Left lobe of liver (tissue), 2 donors: Measurements from ENCODE around the gene CHSY1. TPM values are rescaled to one million over a fixed set of nuclear protein-coding genes. Genes with fewer than 3 reads are reported as not detected.

Experiments
- ATAC-seq: fragments of 200-7000 bp; cut with Tn5 transposase; one replicate; pipeline ENCODE4 v1.9.1; 2020; ENCODE audit warnings: mild to moderate bottlenecking, moderate library complexity
- DNase-seq: peaks from one replicate; pipeline ENCODE4 v3.0.0-alpha.2; 2020; ENCODE audit warnings: low spot score
- total RNA-seq: library from RNA; stranded (reverse); gene quantifications from one replicate; pipeline ENCODE4 v1.2.1, GENCODE V29; 2021
- donor health status: DM: no; HTN: no; CAD: no; lungs with moderate emphysema.
- donor health status: DM: no; HTN: yes; CAD: no.

The CHSY1 gene
- total RNA-seq, 1 donor from 2014 or later, result 6.3 TPM

DNA sequence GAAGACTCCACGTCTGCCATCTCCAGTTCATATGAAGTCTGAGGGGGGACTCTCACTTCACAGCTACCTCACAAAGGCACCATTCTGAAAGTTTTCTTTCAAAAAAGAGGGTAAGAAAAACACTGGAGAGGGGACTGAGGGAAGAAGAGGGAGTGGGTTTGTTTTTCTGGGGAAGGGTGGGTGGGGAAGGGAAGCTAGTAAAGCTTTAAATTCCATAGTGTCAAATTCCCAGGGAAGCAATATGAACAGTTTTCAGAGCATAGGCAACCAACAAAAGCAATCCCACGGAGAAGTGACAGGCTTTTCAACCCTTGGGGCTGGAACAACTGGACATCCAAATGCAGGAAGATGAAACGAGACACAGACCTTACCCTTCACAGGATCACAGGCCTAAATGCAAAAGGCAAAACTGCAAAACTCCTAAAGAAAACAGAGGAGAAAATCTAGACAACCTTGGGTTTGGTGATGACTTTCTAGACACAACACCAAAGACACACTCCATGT, 61.7 kb downstream of the CHSY1 start:
- no peak for DNase-seq
- ATAC-seq, result no peak

DNA sequence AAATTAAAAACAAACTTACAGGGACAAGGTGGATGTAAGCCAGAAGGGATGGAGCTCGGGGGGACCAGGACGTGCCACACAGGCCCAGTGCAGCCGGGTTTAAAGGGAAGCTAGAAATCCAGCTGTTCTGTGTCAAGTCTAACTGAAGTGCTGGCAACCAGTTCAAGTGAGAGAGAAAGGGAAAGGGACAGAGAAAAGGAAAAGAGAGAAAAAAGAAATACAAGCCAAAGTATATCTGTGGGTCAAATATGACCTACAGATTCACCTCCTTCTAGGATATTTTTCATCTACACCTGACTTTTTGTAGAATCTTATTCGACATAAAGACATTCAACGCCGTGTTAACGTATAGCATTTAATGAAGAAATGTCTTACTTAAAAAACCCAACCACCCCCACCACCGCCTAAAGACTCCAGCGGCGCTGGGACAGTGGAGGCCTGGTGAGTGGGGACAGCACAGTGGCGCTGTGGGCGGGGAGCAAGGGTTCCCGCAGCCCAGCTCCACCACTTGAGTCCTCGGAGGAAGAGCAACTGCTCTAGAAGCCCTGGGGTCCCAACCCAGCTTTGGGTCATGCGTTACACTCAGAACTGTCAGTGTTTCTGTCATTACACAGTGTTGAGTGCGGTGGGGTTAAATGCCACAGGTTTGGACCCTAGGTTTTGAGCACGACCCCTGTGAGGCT, 62.3 kb downstream of the CHSY1 start:
- DNase-seq (no peak), ATAC-seq (no peak)

DNA sequence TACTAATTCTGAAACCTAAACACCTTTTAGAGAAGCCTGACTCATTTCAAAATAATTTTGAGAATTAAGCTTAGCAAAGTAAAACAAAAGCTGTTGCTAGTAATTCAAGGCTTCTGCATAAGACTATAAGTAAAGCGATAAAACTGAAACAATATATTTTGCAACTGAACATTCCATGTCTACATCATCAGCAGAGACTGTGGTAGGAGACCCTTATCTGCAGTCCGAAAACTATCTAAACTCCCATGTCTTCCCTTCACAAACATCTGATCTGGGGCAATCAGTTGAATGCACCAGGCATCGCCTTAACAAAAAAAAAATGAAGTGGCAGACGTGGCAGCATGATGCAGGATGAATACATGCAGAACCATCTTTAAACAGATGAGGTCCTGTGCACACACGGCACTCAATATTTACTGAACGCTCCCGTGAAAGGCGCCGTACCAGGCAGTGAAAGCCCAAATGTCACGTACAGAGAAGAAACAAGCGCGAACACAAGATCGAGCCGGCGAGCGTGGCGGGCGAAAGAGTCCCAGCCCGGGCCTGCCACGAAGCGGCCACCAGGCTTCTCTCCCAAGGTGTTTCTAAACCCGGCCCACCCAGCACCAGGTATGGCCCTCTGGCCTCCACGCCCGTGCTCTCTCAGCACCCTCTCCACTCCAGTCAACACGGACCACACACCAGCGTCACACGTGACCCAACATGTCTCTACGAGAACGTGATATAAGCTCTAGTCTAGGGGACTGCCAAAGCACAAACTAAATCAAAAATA, 63.0 kb downstream of the CHSY1 start:
- ATAC-seq (peak; percentile 24), DNase-seq (no peak)

DNA sequence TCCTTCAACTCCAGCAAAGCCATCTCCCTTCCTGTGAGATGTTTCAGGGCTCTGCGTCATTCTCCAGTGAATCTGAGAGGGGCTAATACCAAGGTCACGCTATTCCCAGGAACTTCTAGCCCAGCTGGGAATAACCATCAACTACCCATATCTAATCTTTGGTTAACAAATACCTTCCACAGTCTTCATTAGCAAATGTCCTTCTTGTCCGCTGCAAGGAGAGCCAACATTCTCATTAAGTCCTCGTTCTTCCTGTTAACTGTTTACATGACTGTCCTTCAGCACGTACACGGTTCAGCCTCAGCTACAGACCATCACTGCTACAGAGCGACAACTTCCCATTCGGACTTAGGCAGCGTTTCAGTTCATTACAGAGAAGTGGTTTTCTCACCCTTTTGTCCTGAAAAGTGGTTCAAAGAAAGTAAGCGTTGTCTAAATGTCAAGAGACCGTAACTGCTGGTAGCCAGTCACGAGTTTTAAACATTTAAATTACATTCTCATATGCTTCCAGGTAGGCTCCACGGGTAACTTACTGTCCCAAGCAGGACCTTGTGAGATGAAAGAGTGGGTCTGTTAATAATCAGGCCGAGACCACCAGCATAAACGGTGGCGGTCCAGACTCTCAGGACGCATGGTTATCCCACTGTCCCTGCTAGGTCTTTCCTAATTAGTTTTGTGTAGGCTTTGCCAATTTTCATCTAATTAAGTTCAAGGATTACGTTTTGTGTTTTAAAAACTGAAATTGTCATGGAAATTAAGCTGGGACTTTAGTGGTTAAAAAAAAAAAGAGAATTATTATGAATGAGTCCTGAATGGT, 63.8 kb downstream of the CHSY1 start:
- DNase-seq, result no peak
- peak; percentile 62 for ATAC-seq

DNA sequence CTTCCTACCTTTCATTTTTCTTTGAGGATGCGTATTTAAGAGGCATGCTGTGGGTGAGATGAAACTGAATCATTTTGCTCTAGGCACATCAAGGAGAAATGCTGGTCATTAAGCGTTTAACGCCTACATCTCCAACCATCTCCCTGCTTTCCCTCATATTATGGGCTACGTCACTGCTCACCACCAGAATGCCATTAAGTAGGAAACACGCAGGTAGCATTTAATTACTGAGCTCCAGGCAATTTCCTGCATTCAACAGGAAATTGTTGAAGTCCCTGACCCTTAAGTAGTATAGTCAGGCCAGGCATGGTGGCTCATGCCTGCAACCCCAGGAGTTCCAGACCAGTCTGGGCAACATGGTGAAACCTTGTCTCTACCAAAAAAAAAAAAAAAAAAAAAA, 66.1 kb downstream of the CHSY1 start:
- ATAC-seq (no peak), DNase-seq (no peak)

DNA sequence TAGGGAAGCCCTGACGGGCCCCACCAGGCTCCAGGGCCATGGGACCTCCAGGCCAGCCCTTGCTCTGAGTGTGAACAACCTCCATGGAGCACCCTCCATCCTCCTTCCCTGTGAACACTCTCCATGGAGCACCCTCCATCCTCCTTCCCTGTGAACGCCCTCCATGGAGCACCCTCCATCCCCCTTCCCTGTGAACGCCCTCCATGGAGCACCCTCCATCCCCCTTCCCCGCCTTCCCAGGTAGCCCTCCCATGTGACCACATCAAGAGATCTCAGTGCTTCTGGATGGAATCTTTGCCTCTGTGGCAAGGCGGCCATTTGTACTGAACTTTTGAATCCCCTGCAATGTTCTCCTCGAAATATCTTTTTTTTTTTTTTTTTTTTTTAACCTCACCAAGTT, 66.5 kb downstream of the CHSY1 start:
- ATAC-seq (no peak), DNase-seq (no peak)

DNA sequence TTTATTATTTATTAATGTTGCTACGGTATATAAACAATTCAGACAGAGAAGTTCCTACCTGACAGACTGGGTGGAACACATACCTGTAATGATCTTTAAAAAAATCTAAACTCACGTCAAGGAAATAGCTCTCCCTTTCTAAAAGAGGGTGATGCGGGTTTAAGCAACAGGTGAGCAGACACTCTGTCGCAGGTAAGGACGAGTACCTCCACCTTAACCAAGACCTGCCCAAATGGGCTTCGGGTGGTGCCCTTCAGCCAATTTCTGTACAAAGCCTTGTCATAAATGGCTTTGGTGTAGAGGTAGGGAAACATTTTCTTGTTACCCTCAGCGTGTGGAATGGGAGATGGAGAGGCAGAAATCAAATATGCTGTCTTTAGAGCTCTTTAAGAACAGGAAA, 67.0 kb downstream of the CHSY1 start:
- no peak for DNase-seq

DNA sequence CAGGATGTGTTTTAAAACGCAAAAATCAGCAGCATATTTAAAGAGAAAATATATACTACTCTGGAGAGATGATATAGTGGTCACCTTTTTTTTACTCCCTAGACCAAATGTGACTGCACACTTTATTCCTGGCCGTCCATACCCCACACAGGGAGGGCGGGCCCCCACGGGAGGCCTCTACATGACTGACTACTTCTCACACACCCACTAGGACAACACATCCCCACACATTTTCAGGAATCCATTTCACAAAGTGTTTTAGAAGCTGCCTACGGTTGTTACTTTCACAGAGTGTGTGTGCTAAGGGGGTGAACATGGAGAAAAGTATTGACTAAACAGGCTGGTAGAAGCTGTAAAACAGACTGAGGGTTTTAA, 67.9 kb downstream of the CHSY1 start:
- ATAC-seq (no peak), DNase-seq (no peak)

More for the DNA sequence above, 67.0 kb downstream of the CHSY1 start:
- no peak for ATAC-seq

DNA sequence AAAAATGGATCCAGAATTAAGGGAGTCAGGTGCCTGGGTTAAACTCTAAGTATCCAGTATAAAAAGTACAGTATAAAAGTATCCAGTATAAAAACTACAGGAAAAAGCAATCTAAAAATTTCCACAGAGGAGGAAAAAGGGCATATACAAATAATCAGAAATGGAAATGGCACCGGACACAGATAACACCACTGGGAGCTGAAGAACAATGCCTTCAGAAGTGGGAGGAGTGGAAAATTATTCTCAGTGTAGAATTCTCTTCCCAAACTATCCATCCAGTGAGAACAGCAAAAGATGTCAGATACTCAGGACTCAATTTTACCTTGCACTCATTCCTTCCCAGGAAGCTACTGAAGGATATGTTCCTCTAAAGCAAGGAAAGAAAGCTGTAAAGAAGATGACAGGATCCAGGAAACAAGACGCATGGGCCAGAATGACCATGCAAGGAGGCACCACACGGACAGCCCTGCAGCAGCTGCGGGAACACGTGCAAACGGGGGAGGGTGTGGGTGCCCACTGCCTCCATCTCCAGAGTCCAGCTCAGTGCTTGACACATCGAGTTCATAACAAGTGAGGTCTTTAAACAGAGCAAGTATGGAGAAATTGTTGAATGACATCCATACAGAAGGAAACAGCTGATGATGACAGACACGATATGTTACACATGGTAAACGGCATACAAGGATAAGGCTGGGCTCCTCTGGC, 68.5 kb downstream of the CHSY1 start:
- no peak for DNase-seq
- peak; percentile 37 for ATAC-seq

DNA sequence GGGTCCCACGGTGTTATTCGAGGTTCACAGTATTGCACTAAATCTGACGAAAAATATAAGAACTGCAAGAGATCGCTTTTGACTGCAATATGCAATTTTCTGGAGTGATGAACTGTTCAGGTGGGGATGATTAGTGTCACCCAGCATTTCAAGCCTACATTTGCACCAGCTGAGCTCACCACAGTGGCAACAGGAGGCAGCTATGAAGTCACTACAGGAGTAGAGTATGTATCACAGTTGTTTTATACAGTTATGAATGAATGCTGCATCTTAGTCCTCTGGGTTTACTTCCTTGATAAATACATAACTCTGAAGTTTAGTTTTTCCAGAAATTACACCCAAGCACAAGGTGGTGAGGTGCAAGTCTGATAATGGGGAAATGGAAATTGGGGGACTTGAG, 69.6 kb downstream of the CHSY1 start:
- DNase-seq, result no peak
- ATAC-seq, result no peak

DNA sequence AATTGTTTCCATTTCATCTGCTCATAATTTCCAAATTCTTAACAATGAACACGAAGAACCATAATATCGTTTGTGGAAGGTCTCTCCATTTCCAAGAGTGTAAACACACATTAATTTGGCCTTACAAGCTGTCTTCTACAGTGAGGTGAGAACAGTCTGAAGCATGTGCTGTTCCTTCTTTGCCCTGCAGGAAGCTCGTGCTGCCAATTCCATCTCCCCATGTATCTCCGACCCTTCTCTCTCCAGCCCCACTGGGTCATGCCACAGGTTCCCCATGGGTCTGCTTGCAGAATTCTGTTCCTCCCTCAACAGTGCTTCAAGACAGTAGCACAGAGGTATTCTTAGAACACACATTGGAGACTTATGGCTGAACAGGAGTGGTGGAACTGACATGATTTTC, 70.5 kb downstream of the CHSY1 start:
- no peak for DNase-seq
- no peak for ATAC-seq

DNA sequence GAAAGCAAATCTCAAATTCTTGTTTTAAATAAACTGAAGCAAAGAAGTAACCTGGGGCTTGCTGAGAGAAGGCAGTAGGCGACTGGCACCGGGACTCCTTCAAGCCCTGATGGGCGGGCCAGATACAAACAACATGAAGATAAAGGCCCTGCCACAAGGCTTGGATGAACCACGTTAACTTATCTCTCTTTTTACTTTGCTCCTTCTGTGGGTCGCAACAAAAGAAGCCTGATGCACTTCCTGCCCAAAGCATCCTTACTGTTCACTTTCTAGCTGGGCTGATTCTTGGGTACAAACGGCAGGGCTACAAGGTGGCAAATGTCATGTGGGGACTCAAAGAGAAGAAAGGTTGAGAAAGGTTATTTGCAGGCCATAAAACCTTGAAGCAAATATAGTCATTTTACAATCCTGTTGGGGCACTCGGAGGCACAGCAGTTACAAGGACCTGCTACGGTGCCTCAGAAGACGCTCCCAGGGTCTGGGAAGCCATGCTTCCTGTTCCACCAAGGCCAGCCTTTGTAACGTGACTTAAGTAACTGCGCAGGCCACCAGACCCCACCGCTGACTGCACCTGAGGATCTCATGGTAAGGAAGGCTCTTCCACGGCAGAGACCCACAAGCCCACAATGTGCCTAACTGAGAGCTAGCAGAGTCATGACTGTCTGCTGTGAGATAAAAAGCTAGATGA, 71.1 kb downstream of the CHSY1 start:
- no peak for ATAC-seq
- DNase-seq, result no peak

DNA sequence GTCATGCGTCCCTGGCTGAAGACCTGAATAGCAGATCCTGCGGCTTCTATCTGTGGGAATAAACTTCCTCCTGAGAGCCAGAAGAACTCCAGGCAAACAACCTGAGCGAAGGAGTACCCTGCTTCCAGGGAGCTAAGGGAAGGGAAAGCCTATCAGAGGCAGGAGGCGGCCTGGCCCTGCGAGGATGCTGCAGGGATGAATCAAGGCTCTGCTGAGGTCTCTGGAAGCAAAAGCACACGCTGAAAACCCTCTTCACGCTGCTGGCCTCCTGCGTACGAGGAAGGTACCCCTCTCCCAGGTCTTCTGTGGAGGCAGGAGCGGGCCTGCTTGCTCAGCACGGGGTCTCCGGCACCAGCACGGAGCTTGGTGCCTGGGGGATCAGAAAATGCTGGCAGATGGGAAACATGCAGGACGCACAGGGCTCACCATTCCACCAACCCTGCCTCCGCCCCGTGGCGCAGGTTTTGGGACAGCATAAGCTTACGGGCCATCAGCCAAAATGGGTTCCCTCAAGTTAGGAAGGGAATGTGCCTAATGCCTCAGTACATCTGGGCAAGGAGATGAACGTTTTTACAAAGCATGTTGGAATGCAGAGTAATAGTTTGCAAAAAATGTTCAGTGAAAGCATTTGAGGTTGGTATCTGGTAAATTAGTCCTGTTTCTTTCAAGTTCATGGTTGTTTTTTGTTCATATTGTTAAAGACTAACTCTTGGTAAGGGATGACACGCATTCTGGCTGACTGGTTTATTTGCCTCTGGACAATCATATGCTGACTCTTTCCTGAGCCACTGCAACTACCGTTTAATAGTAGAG, 72.3 kb downstream of the CHSY1 start:
- ATAC-seq, result no peak

DNA sequence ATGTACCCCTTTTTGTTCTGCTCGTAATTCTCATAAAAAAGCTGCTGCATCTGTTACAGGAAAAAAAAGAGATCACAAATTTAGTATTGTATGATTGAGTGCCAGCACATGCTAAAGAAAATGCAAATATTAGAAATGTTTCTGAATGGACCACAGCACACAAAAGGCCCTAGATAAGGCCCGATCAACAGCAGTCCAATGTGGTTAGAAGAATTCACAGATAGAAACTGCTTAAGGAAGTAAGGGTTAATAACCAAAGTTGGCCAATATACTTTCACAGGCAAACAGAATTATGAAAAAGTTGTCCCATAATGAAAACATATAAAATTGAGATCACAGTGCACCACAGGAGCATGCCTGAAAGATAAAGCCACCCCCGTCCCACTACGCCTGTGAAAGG, 72.9 kb downstream of the CHSY1 start:
- ATAC-seq (no peak), DNase-seq (no peak)

More for the DNA sequence above, 72.3 kb downstream of the CHSY1 start:
- no peak for DNase-seq

DNA sequence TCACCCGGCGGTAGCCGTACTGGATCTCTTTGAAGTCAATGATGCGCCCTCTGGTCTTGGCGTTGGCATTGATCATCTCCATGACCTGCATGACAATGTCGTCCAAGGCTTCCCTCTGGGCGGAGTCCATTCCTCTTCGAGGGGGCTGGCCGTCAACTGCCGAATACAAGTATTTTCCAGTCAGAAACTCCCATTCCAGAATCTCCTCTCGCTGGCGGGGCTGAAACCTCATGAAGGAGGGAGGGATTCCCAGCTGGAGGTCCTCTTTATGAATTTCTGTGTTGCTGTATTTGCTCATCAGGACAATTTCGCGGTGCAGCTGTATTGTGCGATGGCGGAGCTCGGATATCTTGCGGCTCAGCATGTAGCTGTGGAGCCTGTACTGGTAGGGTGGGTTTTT, 73.4 kb downstream of the CHSY1 start:
- DNase-seq (no peak), ATAC-seq (no peak)

DNA sequence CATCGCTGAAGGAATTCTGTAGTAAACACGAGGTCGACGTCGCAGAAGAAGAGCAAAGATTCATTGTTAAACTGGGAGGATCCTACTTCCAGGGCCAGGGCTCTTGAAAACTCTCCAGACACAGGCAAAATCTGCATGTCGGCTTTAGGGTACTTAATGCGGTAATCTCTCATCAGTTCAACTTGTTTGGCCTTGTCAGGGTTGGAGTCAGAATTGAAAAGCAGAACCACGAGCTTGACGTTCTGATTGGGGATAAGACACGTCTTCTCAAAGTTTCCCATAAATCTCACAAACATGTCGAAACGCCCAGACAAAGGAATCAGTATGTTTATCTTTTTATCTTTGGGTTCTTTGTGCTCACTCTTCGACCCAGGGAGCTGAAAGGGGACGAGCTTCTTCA, 74.0 kb downstream of the CHSY1 start:
- no peak for DNase-seq
- no peak for ATAC-seq

DNA sequence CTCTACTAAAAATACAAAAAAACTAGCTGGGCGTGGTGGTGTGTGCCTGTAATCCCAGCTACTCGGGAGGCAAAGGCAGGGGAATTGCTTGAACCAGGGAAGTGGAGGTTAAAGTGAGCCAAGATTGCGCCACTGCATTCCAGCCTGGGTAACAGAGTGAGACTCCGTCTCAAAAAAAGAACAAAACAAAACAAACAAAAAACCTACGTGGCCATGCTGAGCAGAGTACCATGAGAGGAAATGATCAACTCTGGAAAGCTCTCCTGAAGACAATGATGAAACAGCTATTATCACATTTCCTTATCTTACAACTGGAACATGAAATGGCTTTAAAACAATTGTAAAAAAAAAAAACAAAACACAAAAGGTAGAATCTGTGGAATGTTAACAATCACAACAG, 75.2 kb downstream of the CHSY1 start:
- DNase-seq (no peak), ATAC-seq (peak; percentile 39)

DNA sequence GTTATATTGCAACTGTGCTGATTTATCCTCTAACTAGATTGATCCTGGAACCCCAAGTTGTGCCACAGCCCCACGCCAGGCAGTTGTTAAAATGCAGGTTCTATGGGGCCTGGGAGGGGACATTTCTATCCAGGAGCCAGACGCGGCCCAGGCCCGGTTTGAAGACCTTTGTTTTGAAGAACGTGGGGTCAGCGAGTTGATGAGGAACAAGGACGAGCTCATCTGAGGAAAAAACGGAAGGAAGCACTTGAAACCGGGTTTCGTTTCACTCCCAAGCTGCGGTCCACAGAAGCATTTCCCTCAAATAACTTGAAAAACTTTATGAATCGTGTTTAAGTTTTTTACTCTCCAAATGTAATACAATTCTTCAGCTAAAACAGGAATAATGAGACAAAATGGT, 76.4 kb downstream of the CHSY1 start:
- DNase-seq (no peak), ATAC-seq (peak; percentile 26)

DNA sequence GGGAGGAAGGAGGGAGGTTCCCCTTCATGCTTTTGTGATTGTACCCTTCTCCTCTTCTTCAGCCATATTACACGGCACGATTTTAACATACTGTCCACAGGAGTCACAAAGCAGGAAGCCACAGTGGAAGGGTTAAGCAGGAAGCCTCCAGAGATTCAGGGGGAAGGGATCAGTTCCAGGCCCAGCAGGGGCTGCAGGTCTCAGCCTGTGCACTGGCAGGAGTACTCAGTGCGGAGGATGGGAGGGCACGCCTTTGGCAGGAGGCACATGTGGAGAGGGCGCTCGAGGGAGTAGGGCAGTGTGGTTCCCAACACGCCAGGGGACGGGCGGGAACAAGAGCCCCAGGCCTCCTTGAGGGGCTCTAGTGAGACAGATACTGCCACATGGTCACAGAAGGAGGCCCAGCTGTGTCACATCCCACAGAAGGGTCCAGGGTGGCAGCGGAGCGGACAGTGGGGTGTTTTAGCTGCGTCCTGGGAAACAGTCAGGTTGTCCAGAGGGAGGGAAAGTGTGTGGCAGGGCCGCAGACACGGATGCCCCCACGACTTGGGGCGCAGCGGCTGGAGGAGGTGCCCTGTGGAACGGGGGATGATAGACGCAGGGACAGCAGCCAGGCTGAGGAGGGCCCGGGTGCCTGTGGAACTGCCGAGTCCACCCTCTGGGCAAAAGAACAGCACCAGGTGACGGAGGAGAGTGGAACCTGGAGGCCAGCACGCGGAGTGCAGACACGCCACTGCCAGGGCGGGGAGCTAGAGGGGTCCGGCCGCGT, 77.5 kb downstream of the CHSY1 start:
- ATAC-seq (no peak), DNase-seq (no peak)
